A673 (cell line): Measurements from ENCODE around the gene SULT1E1. TPM values are rescaled to one million over a fixed set of nuclear protein-coding genes. Genes with fewer than 3 reads are reported as not detected.

Source experiments
- BruUV-seq: library from RNA; stranded (reverse); fragments of 400-500 nt; replicated peaks from 2 replicates; lab custom pipeline; 2021; lab: Mats Ljungman, UMichigan
- CTCF ChIA-PET: fragments of 300-600 bp; sonication (Branson Sonifier 250); formaldehyde crosslinking; loops from one replicate; lab custom pipeline; 2022; ENCODE audit warnings: antibody characterized with exemption; lab: Charles Lee
- POLR2A ChIA-PET: fragments of 300-600 bp; sonication (Branson Sonifier 250); formaldehyde crosslinking; loops from one replicate; lab custom pipeline; 2022; ENCODE audit warnings: antibody characterized with exemption; ENCODE audit not compliant: low non-redundant PET; lab: Charles Lee
- DNase-seq: peaks from one replicate; pipeline ENCODE4 v3.0.0-alpha.2; 2015; ENCODE audit warnings: low spot score
- H3K27ac ChIP-seq: fragments of 200-600 bp; sonication (generic); 2 replicates; pipeline ENCODE4 v1.5.1; 2016; ENCODE audit warnings: mixed run types, low read depth, mild to moderate bottlenecking, mixed read lengths, antibody characterized with exemption, low read length; ENCODE audit not compliant: poor library complexity, severe bottlenecking
- H3K27me3 ChIP-seq: fragments of 200-600 bp; sonication (generic); replicated peaks from 2 replicates; pipeline ENCODE4 v1.6.1; 2017; ENCODE audit warnings: mixed run types, low read depth, mild to moderate bottlenecking, mixed read lengths, antibody characterized with exemption, low read length; ENCODE audit not compliant: insufficient read depth, poor library complexity
- H3K36me3 ChIP-seq: fragments of 200-600 bp; sonication (generic); 2 replicates; pipeline ENCODE4 v1.6.1; 2016; ENCODE audit warnings: mixed run types, mild to moderate bottlenecking, mixed read lengths, antibody characterized with exemption, low read length; ENCODE audit not compliant: insufficient read depth, poor library complexity, severe bottlenecking
- H3K4me1 ChIP-seq: fragments of 200-600 bp; sonication (generic); 2 replicates; pipeline ENCODE4 v1.6.1; 2017; ENCODE audit warnings: mixed run types, mild to moderate bottlenecking, mixed read lengths, antibody characterized with exemption, low read length; ENCODE audit not compliant: insufficient read depth, poor library complexity, severe bottlenecking
- H3K4me3 ChIP-seq: fragments of 200-600 bp; sonication (generic); 2 replicates; pipeline ENCODE4 v1.5.1; 2016; ENCODE audit warnings: low read depth, mixed run types, mild to moderate bottlenecking, mixed read lengths, low read length; ENCODE audit not compliant: poor library complexity, severe bottlenecking
- H3K9me3 ChIP-seq: fragments of 200-600 bp; sonication (generic); 2 replicates; pipeline ENCODE4 v1.6.1; 2016; ENCODE audit warnings: mixed run types, low read depth, mild to moderate bottlenecking, mixed read lengths, antibody characterized with exemption, low read length; ENCODE audit not compliant: poor library complexity, severe bottlenecking
- EZH2 ChIP-seq: fragments of 200-600 bp; sonication (generic); IDR thresholded peaks from 2 replicates; pipeline ENCODE4 v1.6.1; 2017; ENCODE audit warnings: borderline replicate concordance, low read depth, mild to moderate bottlenecking, mixed read lengths, antibody characterized with exemption, low read length; ENCODE audit not compliant: poor library complexity, severe bottlenecking
- intact Hi-C: fragments of 100-400 bp; cut with micrococcal nuclease; formaldehyde crosslinking; loops from one replicate; pipeline ENCODE4 v1.10.0; 2022; ENCODE audit not compliant: unreplicated experiment
- total RNA-seq: library from RNA; stranded (reverse); gene quantifications from 2 replicates; pipeline ENCODE4 v1.2.3, GENCODE V29; 2021
- TF ChIP-seq, protein P1 (sequence below): fragments of 300-800, 200-600 bp; sonication (generic); conservative IDR thresholded peaks from 2 replicates; pipeline ENCODE4 v1.5.1; 2017; ENCODE audit warnings: low read depth, mild to moderate bottlenecking, antibody characterized with exemption, low read length, moderate library complexity, mixed read lengths

SULT1E1 gene
- total RNA-seq, 1 experiment from 2014 or later, result 13.4 TPM

- no peak overlapping the region for H3K27ac ChIP-seq
- no peaks in the 10 kb centered on the region for H3K27me3 ChIP-seq
- H3K36me3 ChIP-seq, result no peaks in the 10 kb centered on the region
- ChIA-PET CTCF (interaction anchor here (0.6 kb wide), 1 partner anchor 128 kb away, joined by 3 read pairs; no protein-coding TSS in a partner anchor), POLR2A (no interaction called here)
- H3K9me3 ChIP-seq, result no peaks in the 10 kb centered on the region
- intact Hi-C loops, result no loop called here
- H3K4me3 ChIP-seq, result no peak overlapping the region
- DNase-seq, result peak; percentile 11
- BruUV-seq, result no TSS peak
- TF ChIP-seq, protein P1, sequence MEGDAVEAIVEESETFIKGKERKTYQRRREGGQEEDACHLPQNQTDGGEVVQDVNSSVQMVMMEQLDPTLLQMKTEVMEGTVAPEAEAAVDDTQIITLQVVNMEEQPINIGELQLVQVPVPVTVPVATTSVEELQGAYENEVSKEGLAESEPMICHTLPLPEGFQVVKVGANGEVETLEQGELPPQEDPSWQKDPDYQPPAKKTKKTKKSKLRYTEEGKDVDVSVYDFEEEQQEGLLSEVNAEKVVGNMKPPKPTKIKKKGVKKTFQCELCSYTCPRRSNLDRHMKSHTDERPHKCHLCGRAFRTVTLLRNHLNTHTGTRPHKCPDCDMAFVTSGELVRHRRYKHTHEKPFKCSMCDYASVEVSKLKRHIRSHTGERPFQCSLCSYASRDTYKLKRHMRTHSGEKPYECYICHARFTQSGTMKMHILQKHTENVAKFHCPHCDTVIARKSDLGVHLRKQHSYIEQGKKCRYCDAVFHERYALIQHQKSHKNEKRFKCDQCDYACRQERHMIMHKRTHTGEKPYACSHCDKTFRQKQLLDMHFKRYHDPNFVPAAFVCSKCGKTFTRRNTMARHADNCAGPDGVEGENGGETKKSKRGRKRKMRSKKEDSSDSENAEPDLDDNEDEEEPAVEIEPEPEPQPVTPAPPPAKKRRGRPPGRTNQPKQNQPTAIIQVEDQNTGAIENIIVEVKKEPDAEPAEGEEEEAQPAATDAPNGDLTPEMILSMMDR, result no peak
- TF ChIP-seq EZH2, result no peak
- H3K4me1 ChIP-seq, result peaks cover 1% of the 10 kb centered on the region
Observed at GRCh38 chr4:69830560-69831269, 29.2 kb downstream of the SULT1E1 start.

- TF ChIP-seq, protein P1, result no peak
- TF ChIP-seq EZH2, result no peak
- H3K4me1 ChIP-seq, result no peaks in the 10 kb centered on the region
- H3K4me3 ChIP-seq, result no peak overlapping the region
- ChIA-PET POLR2A (no interaction called here), CTCF (interaction anchor here (0.6 kb wide), 1 partner anchor 128 kb away, joined by 3 read pairs; no protein-coding TSS in a partner anchor)
- no peaks in the 10 kb centered on the region for H3K27me3 ChIP-seq
- DNase-seq, result no peak
- no peaks in the 10 kb centered on the region for H3K36me3 ChIP-seq
- no peak overlapping the region for H3K27ac ChIP-seq
- BruUV-seq, result no TSS peak
- no peaks in the 10 kb centered on the region for H3K9me3 ChIP-seq
- intact Hi-C loops, result no loop called here
Observed at GRCh38 chr4:69830192-69830559, 29.8 kb downstream of the SULT1E1 start.

DNA sequence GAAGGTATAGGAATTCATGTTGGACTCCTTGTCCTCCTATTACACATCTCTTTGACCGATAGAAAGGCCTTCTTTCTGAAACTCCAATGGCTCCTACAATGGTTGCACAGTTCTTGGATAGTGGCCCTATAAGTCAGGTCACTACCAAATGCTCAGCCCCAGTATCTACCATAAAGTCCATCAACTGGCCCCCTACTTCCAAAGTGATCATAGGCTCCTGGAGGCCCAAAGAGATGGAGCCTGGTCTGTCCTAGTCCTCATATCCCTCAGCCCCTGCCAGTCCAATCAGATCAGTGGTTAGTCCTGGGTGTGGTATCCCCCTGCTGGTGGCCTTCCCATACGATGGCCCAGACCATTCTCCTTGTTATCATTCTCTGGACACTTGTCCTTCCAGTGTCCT is 30.3 kb downstream of the SULT1E1 start:
- TF ChIP-seq EZH2, result no peak
- TF ChIP-seq, protein P1, result no peak
- H3K9me3 ChIP-seq, result no peaks in the 10 kb centered on the region
- no peaks in the 10 kb centered on the region for H3K36me3 ChIP-seq
- no TSS peak for BruUV-seq
- no peaks in the 10 kb centered on the region for H3K27me3 ChIP-seq
- no peak overlapping the region for H3K27ac ChIP-seq
- no peak for DNase-seq
- no peak overlapping the region for H3K4me3 ChIP-seq
- ChIA-PET CTCF (no interaction called here), POLR2A (no interaction called here)
- intact Hi-C loops, result loop anchor here (5.0 kb wide), 1 partner anchor 38 kb away; no protein-coding TSS in a partner anchor
- no peaks in the 10 kb centered on the region for H3K4me1 ChIP-seq
